Psoas muscle (tissue), 8 donors: ENCODE results near the gene AP2A2. TPM values are rescaled to one million over a fixed set of nuclear protein-coding genes. Genes with fewer than 3 reads are reported as not detected.

ENCODE experiments used
- ATAC-seq, 4 donors: fragments of 200-7000 bp; cut with Tn5 transposase; one replicate each; pipeline ENCODE4 v1.9.1; 2020; ENCODE audit warnings: moderate library complexity in 3 of 4, mild to moderate bottlenecking in 2 of 4
- DNase-seq, 2 donors: peaks; one replicate each; pipeline ENCODE4 v3.0.0-alpha.2; 2020
- H3K27ac ChIP-seq: fragments of 200-600 bp; one replicate; pipeline ENCODE4 v1.8.0; 2022
- H3K27me3 ChIP-seq, 3 donors: fragments of 200-600 bp in 1 of 3; one replicate each; pipeline versions ENCODE4 v1.6.1 to v1.8.0; 2013 to 2022; ENCODE audit warnings: low read length in 2 of 3, mild to moderate bottlenecking in 2 of 3, moderate library complexity in 1 of 3; ENCODE audit not compliant: insufficient read depth in 3 of 3
- H3K36me3 ChIP-seq, 2 donors: fragments of 200-600 bp in 1 of 2; one replicate each; pipeline versions ENCODE4 v1.6.1 to v1.8.0; 2013 to 2022; ENCODE audit warnings: low read depth in 1 of 2, mild to moderate bottlenecking in 1 of 2, moderate library complexity in 1 of 2; ENCODE audit not compliant: insufficient read depth in 1 of 2
- H3K4me1 ChIP-seq: fragments of 200-600 bp; one replicate; pipeline ENCODE4 v1.8.0; 2022
- H3K4me3 ChIP-seq: fragments of 200-600 bp; one replicate; pipeline ENCODE4 v1.8.0; 2022; ENCODE audit warnings: mild to moderate bottlenecking
- H3K9me3 ChIP-seq: fragments of 200-600 bp; one replicate; pipeline ENCODE4 v1.8.0; 2022
- CTCF ChIP-seq: fragments of 200-600 bp; IDR thresholded peaks from one replicate; pipeline ENCODE4 v1.8.0; 2022; ENCODE audit warnings: antibody characterized with exemption
- WGBS, 3 donors: extraction: QIAGEN DNeasy Blood & Tissue Kit; methylation state at CpG; one replicate each; pipeline versions ENCODE4 v1.1.6 to v1.1.7; 2013; 5-methylcytosine and 5-hydroxymethylcytosine counted together
- intact Hi-C, 2 donors: fragments of 100-400 bp; cut with DNase I; formaldehyde crosslinking; loops; one replicate each; pipeline versions ENCODE4 v1.11.0 to v1.14.2; 2022
- polyA plus RNA-seq, 3 donors: library from polyadenylated mRNA; stranded (reverse); fragments of 200-250 nt; gene quantifications; one replicate each; pipeline ENCODE4 v1.2.3, GENCODE V29; 2013
- total RNA-seq, 4 donors: library from RNA; stranded (reverse); fragmentation: NEBNext Ultra II Directional in 2 of 4; extraction: Animal tissue kit (Norgen Biotek cat#: 25700) in 2 of 4; gene quantifications; one replicate each; pipeline versions ENCODE4 v1.2.1 to v1.2.4, GENCODE V29; 2021 to 2023
- donor health status: healthy with polysubstance abuse.
- donor health status: DM: no; HTN: no; CAD: no; lungs with moderate emphysema.
- donor health status: Bipolar disorder and iron deficiency.
- donor health status: healthy.
- donor health status: DM: yes; HTN: yes; CAD: no.
- donor health status: DM: no; HTN: no; CAD: no.
- donor health status: DM: no; HTN: no; CAD: no.
- donor health status: DM: yes; HTN: yes; CAD: no.

The AP2A2 gene
- total and polyA plus RNA-seq, 7 donors = 15.9 to 31.4 (median 26.5) TPM

- no peak for TF ChIP-seq CTCF
Measured at GRCh38 chr11:1036931-1037330, 111.3 kb downstream of the AP2A2 start.

GRCh38 chr11:1037506-1038055 lies 111.9 kb downstream of the AP2A2 start:
- peaks cover 0 to 6% (median 0%) of the 10 kb centered on the region in 3 donors for H3K27me3 ChIP-seq
- intact Hi-C loops = no loop called here
- 75 to 87% (median 81%) methylated on average over 14 to 26 of the region's 26 CpGs for WGBS, 3 donors
- no peaks in the 10 kb centered on the region for H3K36me3 ChIP-seq
- H3K27ac ChIP-seq = no peak overlapping the region
- no peak overlapping the region for H3K4me3 ChIP-seq
- DNase-seq (no peak), ATAC-seq (no peak)
- H3K4me1 ChIP-seq = peaks cover 12% of the 10 kb centered on the region
- no peak for TF ChIP-seq CTCF
- H3K9me3 ChIP-seq = no peaks in the 10 kb centered on the region

More at GRCh38 chr11:1036931-1037330, 111.3 kb downstream of the AP2A2 start:
- no peak overlapping the region for H3K4me3 ChIP-seq
- ATAC-seq = no peak
- peaks cover 12% of the 10 kb centered on the region for H3K4me1 ChIP-seq
- H3K36me3 ChIP-seq = no peaks in the 10 kb centered on the region
- H3K9me3 ChIP-seq = no peaks in the 10 kb centered on the region
- 63 to 77% (median 75%) methylated on average over 12 to 13 of the region's 13 CpGs for WGBS, 3 donors
- H3K27ac ChIP-seq = no peak overlapping the region
- H3K27me3 ChIP-seq = peaks cover 0 to 4% (median 0%) of the 10 kb centered on the region in 3 donors
- no peak for DNase-seq
- intact Hi-C loops = no loop called here

- TF ChIP-seq CTCF = no peak
- DNase-seq (no peak), ATAC-seq (no peak)
- intact Hi-C loops = no loop called here
- peaks cover 12% of the 10 kb centered on the region for H3K4me1 ChIP-seq
- H3K4me3 ChIP-seq = no peak overlapping the region
- H3K27me3 ChIP-seq = peaks cover 0 to 6% (median 0%) of the 10 kb centered on the region in 3 donors
- 55 to 72% (median 63%) methylated on average over 10 of the region's 10 CpGs for WGBS, 3 donors
- no peaks in the 10 kb centered on the region for H3K9me3 ChIP-seq
- H3K27ac ChIP-seq = no peak overlapping the region
- H3K36me3 ChIP-seq = no peaks in the 10 kb centered on the region
Measured at GRCh38 chr11:1038361-1038760, 112.7 kb downstream of the AP2A2 start.

GRCh38 chr11:1038921-1039320 lies 113.3 kb downstream of the AP2A2 start:
- no peak for TF ChIP-seq CTCF
- intact Hi-C loops = no loop called here
- H3K27ac ChIP-seq = no peak overlapping the region
- DNase-seq (no peak), ATAC-seq (no peak)
- 91 to 95% (median 93%) methylated on average over 12 of the region's 12 CpGs for WGBS, 3 donors
- peaks cover 12% of the 10 kb centered on the region for H3K4me1 ChIP-seq
- H3K27me3 ChIP-seq = peaks cover 0 to 6% (median 0%) of the 10 kb centered on the region in 3 donors
- no peaks in the 10 kb centered on the region for H3K9me3 ChIP-seq
- no peaks in the 10 kb centered on the region for H3K36me3 ChIP-seq
- H3K4me3 ChIP-seq = no peak overlapping the region
